Forelimb muscle (tissue), 1 donor: ENCODE results near the gene HCFC1R1. TPM values are rescaled to one million over a fixed set of nuclear protein-coding genes. Genes with fewer than 3 reads are reported as not detected.

ENCODE experiments used
- DNase-seq: peaks from one replicate; pipeline ENCODE4 v3.0.0-alpha.2; 2013; ENCODE audit warnings: low read depth
- polyA plus RNA-seq: library from polyadenylated mRNA; unstranded; fragments of 120-200 nt; gene quantifications from one replicate; pipeline ENCODE4 v1.2.1, GENCODE V29; 2013; ENCODE audit not compliant: insufficient read length

HCFC1R1 gene
- polyA plus RNA-seq, 1 donor, result 109 TPM

- no peak for DNase-seq
Measured at GRCh38 chr16:3001316-3001715, 22.4 kb downstream of the HCFC1R1 start.

- DNase-seq, result no peak
Measured at GRCh38 chr16:3000540-3000939, 23.2 kb downstream of the HCFC1R1 start.

GRCh38 chr16:2999929-3000328 lies 23.8 kb downstream of the HCFC1R1 start:
- no peak for DNase-seq

GRCh38 chr16:2996298-2996697 lies 27.4 kb downstream of the HCFC1R1 start:
- DNase-seq, result no peak

GRCh38 chr16:2992383-2993081 lies 31.2 kb downstream of the HCFC1R1 start:
- DNase-seq, result no peak

- no peak for DNase-seq
Measured at GRCh38 chr16:2991566-2992261, 32.0 kb downstream of the HCFC1R1 start.

GRCh38 chr16:2990891-2991290 lies 32.9 kb downstream of the HCFC1R1 start:
- DNase-seq, result no peak

GRCh38 chr16:2988590-2989099 lies 35.1 kb downstream of the HCFC1R1 start:
- no peak for DNase-seq

GRCh38 chr16:2987833-2988232 lies 35.9 kb downstream of the HCFC1R1 start:
- no peak for DNase-seq

GRCh38 chr16:2987286-2987685 lies 36.5 kb downstream of the HCFC1R1 start:
- no peak for DNase-seq

GRCh38 chr16:2986623-2987188 lies 37.0 kb downstream of the HCFC1R1 start:
- no peak for DNase-seq

- no peak for DNase-seq
Measured at GRCh38 chr16:2985893-2986355, 37.8 kb downstream of the HCFC1R1 start.

GRCh38 chr16:2985462-2985861 lies 38.3 kb downstream of the HCFC1R1 start:
- no peak for DNase-seq

GRCh38 chr16:2983706-2984136 lies 40.0 kb downstream of the HCFC1R1 start:
- no peak for DNase-seq

GRCh38 chr16:2982402-2982801 lies 41.3 kb downstream of the HCFC1R1 start:
- no peak for DNase-seq

- DNase-seq, result no peak
Measured at GRCh38 chr16:2981899-2982250, 41.9 kb downstream of the HCFC1R1 start.

- no peak for DNase-seq
Measured at GRCh38 chr16:2981177-2981898, 42.4 kb downstream of the HCFC1R1 start.

GRCh38 chr16:2980227-2981176 lies 43.2 kb downstream of the HCFC1R1 start, which contains the start of gene PKMYT1:
Gene PKMYT1 (minus strand): TSS chr16:2980446. CDS start chr16:2979657, 789 bp downstream.
- DNase-seq, result peak; percentile 62

GRCh38 chr16:2979669-2980226 lies 44.0 kb downstream of the HCFC1R1 start:
- no peak for DNase-seq

GRCh38 chr16:2977440-2977839 lies 46.3 kb downstream of the HCFC1R1 start:
- DNase-seq, result no peak
